HepG2 (cell line): ENCODE data around the gene XPOT. TPM values are rescaled to one million over a fixed set of nuclear protein-coding genes. Genes with fewer than 3 reads are reported as not detected.

Experiments used
- DMAP1 ChIP-seq: IDR thresholded peaks from 2 replicates; pipeline ENCODE4 v1.6.1; 2016
- GATAD1 ChIP-seq: IDR thresholded peaks from 2 replicates; pipeline ENCODE4 v1.6.1; 2016; ENCODE audit warnings: missing genetic modification reagents, missing compliant biosample characterization
- NFE2 ChIP-seq: sonication (generic); formaldehyde crosslinking; IDR thresholded peaks from 2 replicates; pipeline ENCODE4 v1.4.0; 2020; ENCODE audit warnings: missing genetic modification reagents
- SIN3A ChIP-seq: IDR thresholded peaks from 2 replicates; pipeline ENCODE4 v1.6.1; 2011; ENCODE audit warnings: low read depth, mild to moderate bottlenecking, control low read depth, low read length, borderline replicate concordance
- TERF1 ChIP-seq: sonication (generic); formaldehyde crosslinking; IDR thresholded peaks from 2 replicates; pipeline ENCODE4 v1.8.0; 2022; ENCODE audit warnings: mild to moderate bottlenecking, missing genetic modification reagents, moderate library complexity
- TOE1 ChIP-seq: sonication (generic); formaldehyde crosslinking; IDR thresholded peaks from 2 replicates; pipeline ENCODE4 v1.4.0; 2020; ENCODE audit warnings: mild to moderate bottlenecking, missing genetic modification reagents
- ZFX ChIP-seq: sonication (generic); formaldehyde crosslinking; IDR thresholded peaks from 2 replicates; pipeline ENCODE4 v1.4.0; 2020; ENCODE audit warnings: mild to moderate bottlenecking, low read depth, missing genetic modification reagents, moderate library complexity
- ZNF431 ChIP-seq: sonication (generic); formaldehyde crosslinking; IDR thresholded peaks from 2 replicates; pipeline ENCODE4 v1.9.0; 2022; ENCODE audit warnings: missing genetic modification reagents, low read depth, mild to moderate bottlenecking, borderline replicate concordance
- ZNF547 ChIP-seq: sonication (generic); formaldehyde crosslinking; IDR thresholded peaks from 2 replicates; pipeline ENCODE4 v1.5.1; 2020; ENCODE audit warnings: mild to moderate bottlenecking, missing genetic modification reagents
- ZNF609 ChIP-seq: sonication (generic); formaldehyde crosslinking; IDR thresholded peaks from 2 replicates; pipeline ENCODE4 v1.4.0; 2020; ENCODE audit warnings: mild to moderate bottlenecking, missing genetic modification reagents, borderline replicate concordance
- ZNF776 ChIP-seq: sonication (generic); formaldehyde crosslinking; IDR thresholded peaks from 2 replicates; pipeline ENCODE4 v1.4.0; 2020; ENCODE audit warnings: mild to moderate bottlenecking, missing genetic modification reagents
- polyA plus RNA-seq, 8 experiments: library from polyadenylated mRNA; depleted of rRNA in 3 of 8; stranded (reverse) in 7 of 8; unstranded in 1 of 8; fragments of >200 nt; fragmentation: Illumina TruSeq in 4 of 8; extraction: Trizol in 4 of 8; gene quantifications; 2 replicates each; pipeline versions ENCODE4 v1.2.1 to v1.2.3, GENCODE V29; 2011 to 2016; ENCODE audit warnings: low read depth in 4 of 8, missing spikeins in 1 of 8, mixed read lengths in 1 of 8; ENCODE audit not compliant: insufficient read depth in 1 of 8
- total RNA-seq, 5 experiments: library from RNA; depleted of rRNA; stranded (reverse); fragments of >200 nt; fragmentation: Illumina TruSeq; extraction: Trizol; gene quantifications; 2 replicates each; pipeline ENCODE4 v1.2.3, GENCODE V29; 2016; ENCODE audit warnings: low read depth in 1 of 5
- TF ChIP-seq, protein P1 (sequence below): sonication (generic); formaldehyde crosslinking; IDR thresholded peaks from 2 replicates; pipeline ENCODE4 v1.4.0; 2020; ENCODE audit warnings: missing genetic modification reagents
- TF ChIP-seq, protein P2 (sequence below): sonication (generic); formaldehyde crosslinking; IDR thresholded peaks from 2 replicates; pipeline ENCODE4 v1.8.1; 2022; ENCODE audit warnings: low read depth, mild to moderate bottlenecking, missing genetic modification reagents

Gene XPOT
- total and polyA plus RNA-seq, 2 of the 13 experiments (the other 11 are each of a cell fraction or from before 2014, with no cell fraction given): 93.8 to 102 TPM

- TF ChIP-seq, protein P1, sequence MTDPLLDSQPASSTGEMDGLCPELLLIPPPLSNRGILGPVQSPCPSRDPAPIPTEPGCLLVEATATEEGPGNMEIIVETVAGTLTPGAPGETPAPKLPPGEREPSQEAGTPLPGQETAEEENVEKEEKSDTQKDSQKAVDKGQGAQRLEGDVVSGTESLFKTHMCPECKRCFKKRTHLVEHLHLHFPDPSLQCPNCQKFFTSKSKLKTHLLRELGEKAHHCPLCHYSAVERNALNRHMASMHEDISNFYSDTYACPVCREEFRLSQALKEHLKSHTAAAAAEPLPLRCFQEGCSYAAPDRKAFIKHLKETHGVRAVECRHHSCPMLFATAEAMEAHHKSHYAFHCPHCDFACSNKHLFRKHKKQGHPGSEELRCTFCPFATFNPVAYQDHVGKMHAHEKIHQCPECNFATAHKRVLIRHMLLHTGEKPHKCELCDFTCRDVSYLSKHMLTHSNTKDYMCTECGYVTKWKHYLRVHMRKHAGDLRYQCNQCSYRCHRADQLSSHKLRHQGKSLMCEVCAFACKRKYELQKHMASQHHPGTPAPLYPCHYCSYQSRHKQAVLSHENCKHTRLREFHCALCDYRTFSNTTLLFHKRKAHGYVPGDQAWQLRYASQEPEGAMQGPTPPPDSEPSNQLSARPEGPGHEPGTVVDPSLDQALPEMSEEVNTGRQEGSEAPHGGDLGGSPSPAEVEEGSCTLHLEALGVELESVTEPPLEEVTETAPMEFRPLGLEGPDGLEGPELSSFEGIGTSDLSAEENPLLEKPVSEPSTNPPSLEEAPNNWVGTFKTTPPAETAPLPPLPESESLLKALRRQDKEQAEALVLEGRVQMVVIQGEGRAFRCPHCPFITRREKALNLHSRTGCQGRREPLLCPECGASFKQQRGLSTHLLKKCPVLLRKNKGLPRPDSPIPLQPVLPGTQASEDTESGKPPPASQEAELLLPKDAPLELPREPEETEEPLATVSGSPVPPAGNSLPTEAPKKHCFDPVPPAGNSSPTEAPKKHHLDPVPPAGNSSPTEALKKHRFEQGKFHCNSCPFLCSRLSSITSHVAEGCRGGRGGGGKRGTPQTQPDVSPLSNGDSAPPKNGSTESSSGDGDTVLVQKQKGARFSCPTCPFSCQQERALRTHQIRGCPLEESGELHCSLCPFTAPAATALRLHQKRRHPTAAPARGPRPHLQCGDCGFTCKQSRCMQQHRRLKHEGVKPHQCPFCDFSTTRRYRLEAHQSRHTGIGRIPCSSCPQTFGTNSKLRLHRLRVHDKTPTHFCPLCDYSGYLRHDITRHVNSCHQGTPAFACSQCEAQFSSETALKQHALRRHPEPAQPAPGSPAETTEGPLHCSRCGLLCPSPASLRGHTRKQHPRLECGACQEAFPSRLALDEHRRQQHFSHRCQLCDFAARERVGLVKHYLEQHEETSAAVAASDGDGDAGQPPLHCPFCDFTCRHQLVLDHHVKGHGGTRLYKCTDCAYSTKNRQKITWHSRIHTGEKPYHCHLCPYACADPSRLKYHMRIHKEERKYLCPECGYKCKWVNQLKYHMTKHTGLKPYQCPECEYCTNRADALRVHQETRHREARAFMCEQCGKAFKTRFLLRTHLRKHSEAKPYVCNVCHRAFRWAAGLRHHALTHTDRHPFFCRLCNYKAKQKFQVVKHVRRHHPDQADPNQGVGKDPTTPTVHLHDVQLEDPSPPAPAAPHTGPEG (CRISPR knock-in tag): peak; percentile 78; the same call in 1 of the 2 replicates
- peak; percentile 90 for TF ChIP-seq ZFX (CRISPR knock-in tag)
- peak; percentile 86 for TF ChIP-seq DMAP1 (CRISPR knock-in tag)
- TF ChIP-seq TERF1 (CRISPR knock-in tag): 0 out of 2 replicates have a peak, but pooled peaks have one; percentile 51
- TF ChIP-seq TOE1 (CRISPR knock-in tag): 0 out of 2 replicates have a peak, but pooled peaks have one; percentile 17
- TF ChIP-seq SIN3A: peak; percentile 65; the same call in 1 of the 2 replicates
- TF ChIP-seq, protein P2, sequence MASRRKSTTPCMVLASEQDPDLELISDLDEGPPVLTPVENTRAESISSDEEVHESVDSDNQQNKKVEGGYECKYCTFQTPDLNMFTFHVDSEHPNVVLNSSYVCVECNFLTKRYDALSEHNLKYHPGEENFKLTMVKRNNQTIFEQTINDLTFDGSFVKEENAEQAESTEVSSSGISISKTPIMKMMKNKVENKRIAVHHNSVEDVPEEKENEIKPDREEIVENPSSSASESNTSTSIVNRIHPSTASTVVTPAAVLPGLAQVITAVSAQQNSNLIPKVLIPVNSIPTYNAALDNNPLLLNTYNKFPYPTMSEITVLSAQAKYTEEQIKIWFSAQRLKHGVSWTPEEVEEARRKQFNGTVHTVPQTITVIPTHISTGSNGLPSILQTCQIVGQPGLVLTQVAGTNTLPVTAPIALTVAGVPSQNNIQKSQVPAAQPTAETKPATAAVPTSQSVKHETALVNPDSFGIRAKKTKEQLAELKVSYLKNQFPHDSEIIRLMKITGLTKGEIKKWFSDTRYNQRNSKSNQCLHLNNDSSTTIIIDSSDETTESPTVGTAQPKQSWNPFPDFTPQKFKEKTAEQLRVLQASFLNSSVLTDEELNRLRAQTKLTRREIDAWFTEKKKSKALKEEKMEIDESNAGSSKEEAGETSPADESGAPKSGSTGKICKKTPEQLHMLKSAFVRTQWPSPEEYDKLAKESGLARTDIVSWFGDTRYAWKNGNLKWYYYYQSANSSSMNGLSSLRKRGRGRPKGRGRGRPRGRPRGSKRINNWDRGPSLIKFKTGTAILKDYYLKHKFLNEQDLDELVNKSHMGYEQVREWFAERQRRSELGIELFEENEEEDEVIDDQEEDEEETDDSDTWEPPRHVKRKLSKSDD (CRISPR knock-in tag): 0 out of 2 replicates have a peak, but pooled peaks have one; percentile 62
- no peak for TF ChIP-seq NFE2 (CRISPR knock-in tag)
- TF ChIP-seq ZNF776: peak; percentile 67
- TF ChIP-seq ZNF609 (CRISPR knock-in tag): 0 out of 2 replicates have a peak, but pooled peaks have one; percentile 38
- TF ChIP-seq ZNF547 (CRISPR knock-in tag): 0 out of 2 replicates have a peak, but pooled peaks have one; percentile 25
- TF ChIP-seq ZNF431: no peak
- peak; percentile 56 for TF ChIP-seq GATAD1 (CRISPR knock-in tag)
Measured at GRCh38 chr12:64451687-64452558, 47.7 kb downstream of the XPOT start, which contains the start of gene TBK1 (continued).
